NCI-H146 treated with DMSO at 0.1 percent for 48 hours (cell line): Measurements from ENCODE around the gene SPDYE8.
"Not testable (repeated sequence)": the region's sequence is repeated elsewhere in the genome, so short reads cannot be mapped to it uniquely, and the experiment has no call there.

Experiments used
- DNase-seq: peaks from one replicate; lab custom pipeline; 2025; ENCODE audit not compliant: unreplicated experiment; lab: John Stamatoyannopoulos, UW

SPDYE8 gene, protein sequence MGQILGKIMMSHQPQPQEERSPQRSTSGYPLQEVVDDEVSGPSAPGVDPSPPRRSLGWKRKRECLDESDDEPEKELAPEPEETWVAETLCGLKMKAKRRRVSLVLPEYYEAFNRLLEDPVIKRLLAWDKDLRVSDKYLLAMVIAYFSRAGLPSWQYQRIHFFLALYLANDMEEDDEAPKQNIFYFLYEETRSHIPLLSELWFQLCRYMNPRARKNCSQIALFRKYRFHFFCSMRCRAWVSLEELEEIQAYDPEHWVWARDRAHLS

DNA sequence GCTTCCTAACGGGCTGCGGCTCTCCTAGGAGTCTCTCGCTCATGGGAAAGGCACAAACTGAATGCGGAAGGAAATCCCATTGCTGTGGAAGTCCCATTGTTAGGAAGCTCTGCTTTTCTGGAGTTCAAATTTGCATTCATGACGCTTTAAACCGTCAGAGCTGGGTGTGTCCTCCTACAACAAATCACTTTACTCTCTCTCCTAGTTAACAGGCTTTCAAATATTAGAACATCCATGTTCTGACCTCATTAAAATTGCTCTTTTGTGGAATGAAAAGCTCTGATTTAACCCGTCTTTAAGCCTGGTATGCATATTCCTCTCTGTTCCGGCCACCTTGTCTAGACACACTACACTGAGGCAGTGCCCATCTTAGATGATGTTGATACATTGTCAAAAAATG lies at the start of gene SPDYE8:
SPDYE8 (minus strand) TSS at position 101 of the 400 bp plus-strand sequence. CDS start 1,800 bp downstream, outside the sequence.
- not testable (repeated sequence) for DNase-seq

DNA sequence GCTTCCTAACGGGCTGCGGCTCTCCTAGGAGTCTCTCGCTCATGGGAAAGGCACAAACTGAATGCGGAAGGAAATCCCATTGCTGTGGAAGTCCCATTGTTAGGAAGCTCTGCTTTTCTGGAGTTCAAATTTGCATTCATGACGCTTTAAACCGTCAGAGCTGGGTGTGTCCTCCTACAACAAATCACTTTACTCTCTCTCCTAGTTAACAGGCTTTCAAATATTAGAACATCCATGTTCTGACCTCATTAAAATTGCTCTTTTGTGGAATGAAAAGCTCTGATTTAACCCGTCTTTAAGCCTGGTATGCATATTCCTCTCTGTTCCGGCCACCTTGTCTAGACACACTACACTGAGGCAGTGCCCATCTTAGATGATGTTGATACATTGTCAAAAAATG lies 28.2 kb upstream of the SPDYE8 start, which contains the start of gene SPDYE11:
SPDYE11 (minus strand) TSS at position 101 of the 400 bp plus-strand sequence. CDS start 1,800 bp downstream, outside the sequence.
- DNase-seq = not testable (repeated sequence)

DNA sequence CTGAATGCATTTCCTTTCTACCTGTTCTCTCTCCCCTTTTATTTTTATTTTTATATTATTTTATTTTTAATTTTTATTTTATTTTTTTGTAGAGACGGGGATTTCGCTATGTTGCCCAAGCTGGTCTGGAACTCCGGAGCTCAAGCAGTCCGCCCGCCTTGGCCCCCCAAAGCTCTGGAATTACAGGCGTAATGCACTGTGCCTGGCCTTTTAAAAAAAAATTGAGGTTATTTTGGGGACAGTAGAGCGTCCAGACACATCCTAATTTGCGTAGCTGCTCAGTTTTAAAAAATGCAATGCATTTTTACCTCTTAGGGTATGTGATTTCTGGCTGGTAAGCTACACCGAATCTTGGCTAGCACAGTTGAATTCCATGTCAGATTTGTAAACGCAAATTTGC lies 23.1 kb downstream of the SPDYE8 start:
- DNase-seq = not testable (repeated sequence)

DNA sequence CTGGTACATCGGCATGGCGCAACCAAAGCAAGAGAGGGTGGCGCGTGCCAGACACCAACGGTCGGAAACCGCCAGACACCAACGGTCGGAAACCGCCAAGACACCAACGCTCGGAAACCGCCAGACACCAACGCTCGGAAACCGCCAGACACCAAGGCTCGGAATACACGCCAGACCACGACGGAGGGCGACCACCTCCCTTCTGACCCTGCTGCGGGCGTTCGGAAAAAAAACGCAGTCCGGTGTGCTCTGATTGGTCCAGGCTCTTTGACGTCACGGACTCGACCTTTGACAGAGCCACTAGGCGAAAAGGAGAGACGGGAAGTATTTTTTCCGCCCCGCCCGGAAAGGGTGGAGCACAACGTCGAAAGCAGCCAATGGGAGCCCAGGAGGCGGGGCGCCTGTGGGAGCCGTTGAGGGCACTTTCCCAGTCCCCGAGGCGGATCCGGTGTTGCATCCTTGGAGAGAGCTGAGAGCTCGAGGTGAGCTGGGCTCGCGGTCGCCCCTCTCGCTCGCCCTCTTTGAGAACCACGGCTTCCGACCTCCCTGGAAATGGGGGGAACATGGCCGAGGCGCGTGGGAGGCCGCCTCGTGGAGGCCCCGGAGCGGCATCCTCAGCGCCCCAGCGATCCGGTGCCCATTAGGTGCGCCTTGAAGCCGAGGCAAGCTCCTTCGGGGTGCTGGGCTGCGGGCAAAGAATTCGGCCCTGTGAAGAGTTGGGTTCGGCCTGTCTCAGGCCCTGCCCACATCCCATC lies 23.7 kb downstream of the SPDYE8 start:
- not testable (repeated sequence) for DNase-seq

DNA sequence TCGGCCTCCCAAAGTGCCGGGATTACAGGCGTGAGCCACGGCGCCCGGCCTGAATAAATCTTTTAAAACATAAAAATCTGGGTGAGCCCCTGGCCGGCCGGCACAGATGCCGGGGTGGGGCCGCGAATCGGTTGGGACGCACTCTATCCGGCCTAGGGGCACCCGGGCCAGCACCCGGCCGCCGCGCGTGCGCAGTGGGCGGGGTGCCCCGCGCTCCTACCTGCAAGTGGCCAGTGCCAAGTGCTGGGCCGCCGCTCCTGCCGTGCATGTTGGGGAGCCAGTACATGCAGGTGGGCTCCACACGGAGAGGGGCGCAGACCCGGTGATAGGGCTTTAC lies 24.2 kb downstream of the SPDYE8 start:
- DNase-seq = not testable (repeated sequence)

DNA sequence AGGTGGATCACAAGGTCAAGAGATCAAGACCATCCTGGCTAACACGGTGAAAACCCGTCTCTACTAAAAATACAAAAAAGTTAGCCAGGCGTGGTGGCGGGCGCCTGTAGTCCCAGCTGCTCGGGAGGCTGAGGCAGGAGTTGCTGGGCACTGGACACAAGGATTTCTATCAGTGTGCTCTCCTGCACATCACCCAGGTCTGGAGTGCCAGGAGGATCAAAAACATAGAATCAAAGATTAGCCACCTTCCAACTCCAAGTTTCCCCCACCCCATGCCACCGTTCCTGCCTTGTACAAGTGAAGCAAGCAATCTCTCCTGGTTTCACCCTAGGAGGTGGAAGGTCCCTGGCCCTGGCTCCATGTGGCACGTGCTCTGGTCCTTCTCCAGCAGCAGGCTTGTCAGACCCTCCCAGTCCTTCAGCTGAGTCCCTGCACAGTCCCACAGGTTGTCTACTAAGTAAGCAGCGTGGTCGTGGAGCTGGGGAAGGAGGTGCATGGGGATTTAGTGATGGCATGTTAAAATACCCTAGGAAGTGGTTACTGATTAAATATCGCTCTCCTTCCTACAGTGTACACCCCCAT lies 31.6 kb downstream of the SPDYE8 start:
- DNase-seq = not testable (repeated sequence)

DNA sequence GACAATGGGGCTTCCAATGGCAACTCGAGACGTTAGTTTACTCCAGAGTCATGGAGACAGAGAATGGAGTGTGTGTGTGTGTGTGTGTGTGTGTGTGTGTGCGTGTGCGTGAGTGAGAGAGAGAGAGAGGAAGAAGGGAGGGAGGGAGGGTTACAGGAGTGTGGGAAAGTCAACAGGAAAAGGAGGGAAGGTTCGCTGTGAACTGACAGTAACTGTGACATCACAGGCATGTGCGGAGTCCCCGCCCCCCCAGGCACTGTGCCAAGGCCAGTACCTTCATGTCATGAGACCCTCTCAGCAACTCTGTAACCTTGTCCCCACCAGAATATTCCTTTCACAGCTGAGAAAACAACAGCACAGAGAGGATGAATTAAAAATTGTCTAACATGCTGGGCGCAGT lies 32.1 kb downstream of the SPDYE8 start:
- not testable (repeated sequence) for DNase-seq

DNA sequence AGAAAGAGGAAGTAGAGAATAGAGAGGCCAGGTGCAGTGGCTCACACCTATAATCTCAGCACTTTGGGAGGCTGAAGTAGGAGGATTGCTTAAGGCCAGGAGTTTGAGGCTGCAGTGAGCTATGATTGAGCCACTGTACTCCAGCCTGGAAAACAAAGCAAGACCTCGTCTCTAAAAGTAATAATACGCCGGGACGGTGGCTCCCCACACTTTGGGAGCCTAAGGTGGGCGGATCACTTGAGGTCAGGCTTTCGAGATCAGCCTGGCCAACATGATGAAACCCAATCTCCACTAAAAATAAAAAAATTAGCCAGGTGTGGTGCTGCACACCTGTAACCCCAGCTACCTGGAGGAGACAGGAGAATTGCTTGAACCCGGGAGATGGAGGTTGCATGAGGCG lies 34.1 kb downstream of the SPDYE8 start:
- DNase-seq = not testable (repeated sequence)

DNA sequence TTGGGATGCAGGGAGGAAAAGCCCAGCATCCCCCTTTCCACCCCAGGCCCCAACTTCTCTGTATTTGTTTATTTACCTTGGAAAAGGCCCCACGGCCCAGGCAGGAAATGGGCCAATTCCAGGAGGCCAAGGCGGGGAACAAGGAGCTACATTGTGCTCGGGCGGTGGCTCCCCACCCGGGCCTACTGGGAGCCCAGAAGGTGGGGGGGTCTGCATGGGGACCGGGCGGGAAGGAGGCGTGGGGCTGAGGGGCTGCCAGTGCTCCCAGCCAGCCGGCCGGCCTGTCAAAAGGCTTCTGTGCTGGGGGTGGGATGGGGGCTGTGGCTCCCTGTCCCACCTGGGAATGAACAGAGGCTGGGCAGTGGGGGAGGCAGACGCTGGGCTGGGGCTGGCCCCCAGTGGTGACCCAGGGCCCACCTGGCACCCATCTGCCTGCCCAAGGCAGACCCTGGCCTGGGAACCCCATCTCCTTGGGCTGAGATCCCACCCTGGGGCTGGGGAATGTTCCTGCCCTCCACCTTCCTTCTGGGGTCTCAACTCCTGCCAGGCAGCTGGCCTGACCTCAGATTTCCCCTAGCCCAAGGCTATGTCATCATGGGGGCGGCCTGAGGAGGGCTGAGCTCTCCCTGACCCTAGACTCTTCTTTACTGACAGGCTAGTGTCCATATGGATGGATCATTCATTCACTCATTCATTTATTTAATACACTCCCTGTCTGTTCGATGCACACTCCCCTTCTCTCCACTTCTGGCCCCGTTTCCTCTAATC lies 39.2 kb downstream of the SPDYE8 start:
- not testable (repeated sequence) for DNase-seq

DNA sequence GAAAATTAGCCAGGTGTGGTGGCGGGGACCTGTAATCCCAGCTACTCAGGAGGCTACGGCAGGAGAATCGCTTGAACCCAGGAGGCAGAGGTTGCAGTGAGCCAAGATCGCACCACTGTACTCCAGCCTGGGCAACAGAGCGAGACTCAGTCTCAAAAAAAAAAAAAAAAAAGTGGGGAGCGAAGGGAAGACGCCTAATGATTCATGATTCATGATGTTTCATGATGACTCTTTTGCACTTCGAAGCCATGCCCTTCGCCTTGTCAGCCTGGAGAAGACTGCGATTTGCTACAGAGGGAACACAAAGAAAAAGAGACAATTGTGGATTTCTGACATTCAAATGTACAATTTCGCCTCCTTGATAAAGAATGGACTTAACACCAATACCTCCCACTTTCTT lies 47.5 kb downstream of the SPDYE8 start:
- not testable (repeated sequence) for DNase-seq

DNA sequence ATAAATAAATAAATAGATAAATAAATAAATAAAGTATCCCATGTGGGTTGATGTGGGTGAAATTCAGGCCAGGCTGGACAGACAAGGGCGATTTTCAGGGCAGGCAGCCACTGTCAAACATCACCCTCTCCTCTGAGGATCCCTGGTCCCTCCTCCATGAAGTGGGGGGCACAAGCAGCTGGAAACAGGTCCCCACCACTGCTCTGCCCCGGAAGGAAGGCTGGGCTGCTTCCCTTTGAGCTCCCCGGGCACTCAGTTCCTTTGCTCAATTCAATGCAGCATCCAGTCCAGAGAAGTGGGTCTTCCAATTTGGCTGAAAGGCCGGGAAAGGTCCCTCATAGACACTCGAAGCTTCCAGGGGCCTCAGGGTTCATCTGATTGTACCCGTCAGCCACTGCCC lies 49.2 kb downstream of the SPDYE8 start:
- not testable (repeated sequence) for DNase-seq

DNA sequence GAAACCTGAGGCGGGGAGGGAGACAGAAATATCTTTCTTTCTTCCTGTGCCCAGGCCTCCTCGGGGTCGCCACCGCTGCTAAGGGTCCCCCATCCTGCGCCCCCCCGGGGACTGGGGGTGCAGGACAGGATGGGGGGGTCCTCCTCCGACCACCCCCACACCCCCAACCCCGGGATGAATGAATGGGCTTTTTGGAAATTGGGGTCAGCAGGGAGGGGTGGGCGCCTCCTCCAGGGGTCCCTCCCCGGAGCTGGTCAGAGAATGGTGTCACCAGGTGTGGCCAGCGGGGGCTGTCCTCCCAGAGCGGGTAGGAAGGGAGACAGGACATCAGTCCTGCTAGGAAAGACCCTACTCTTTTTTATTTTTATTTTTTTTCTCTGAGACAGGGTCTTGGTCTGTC lies 53.1 kb downstream of the SPDYE8 start:
- DNase-seq = not testable (repeated sequence)

DNA sequence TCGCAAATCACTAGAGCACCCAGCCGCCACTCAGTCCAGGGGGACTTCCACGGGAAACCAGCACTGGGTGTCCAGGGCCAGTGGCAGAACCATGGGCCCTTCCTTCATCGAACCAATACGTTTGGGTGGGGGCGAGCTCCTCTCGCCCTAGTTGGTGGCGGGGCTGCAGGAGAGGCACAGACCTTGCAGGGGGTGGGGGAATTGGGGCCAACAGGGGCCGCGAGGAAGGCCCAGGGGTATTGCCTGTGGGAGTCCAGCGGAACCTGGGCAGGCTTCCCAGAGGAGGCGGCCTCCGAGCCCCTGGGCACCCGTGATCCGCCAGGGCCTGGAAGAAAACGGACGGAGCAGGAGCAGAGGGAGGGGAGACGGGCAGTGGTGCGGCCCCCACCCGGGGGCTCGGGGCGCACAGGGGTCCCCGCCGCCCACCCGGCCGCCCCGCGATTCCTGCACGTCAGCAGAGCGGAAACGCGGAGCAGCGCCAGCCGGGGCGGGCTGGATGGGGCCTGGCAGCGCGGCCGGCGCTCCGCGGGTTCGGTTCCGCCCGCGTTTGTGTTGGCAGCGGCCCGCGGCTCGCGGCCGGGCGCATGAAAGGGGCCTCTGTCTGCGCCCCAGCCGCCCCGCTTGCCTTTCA lies 53.8 kb downstream of the SPDYE8 start:
- not testable (repeated sequence) for DNase-seq

DNA sequence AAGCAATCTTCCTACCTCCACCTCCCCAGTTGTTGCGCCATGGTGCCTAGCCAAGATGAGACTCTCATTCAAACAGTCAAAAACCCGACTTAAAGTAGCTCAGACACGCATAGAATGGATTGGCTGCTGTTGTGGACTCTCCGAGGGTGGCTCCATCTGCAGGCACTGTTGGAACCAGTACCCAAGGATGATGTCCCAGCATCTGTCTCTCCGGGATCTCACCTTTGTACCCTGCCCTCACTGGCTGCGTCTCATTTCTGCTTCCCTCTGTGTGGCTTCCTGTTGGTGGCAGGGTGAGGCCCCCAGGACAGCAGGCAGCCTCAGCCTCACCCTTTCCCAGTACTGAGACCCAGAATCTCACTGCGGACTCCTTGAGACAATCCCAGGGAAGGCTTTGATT lies 54.8 kb downstream of the SPDYE8 start:
- not testable (repeated sequence) for DNase-seq

DNA sequence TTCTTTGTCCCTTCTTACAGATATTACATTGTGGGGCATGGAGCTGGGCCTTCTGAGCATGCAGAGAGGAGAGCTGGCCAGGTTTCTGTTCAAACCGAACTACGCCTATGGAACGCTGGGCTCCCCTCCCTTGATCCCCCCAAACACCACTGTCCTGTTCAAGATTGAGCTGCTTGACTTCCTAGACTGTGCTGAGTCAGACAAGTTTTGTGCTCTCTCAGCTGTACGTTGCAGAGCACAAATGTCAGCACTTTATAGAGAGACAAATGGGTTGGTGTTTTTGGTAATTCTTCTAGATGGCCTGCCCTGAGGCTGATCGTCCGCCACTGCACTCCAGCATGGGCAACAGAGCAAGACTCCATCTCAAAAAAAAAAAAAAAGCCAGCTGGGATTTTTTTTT lies 58.1 kb downstream of the SPDYE8 start:
- not testable (repeated sequence) for DNase-seq
